ENCODE data around the gene TSPAN13. TPM values are rescaled to one million over a fixed set of nuclear protein-coding genes. Genes with fewer than 3 reads are reported as not detected.

Gene TSPAN13
- 3.4 TPM for polyA plus RNA-seq (2012; ENCODE audit: insufficient read depth, insufficient read length, low read depth)

- peak; percentile 93 for DNase-seq
- Histone ChIP-seq H3K4me3 (ENCODE audit: low read depth, low read length) (peak within 1 kb of the TSS; percentile 82), H3K4me1 (0 out of 2 replicates have a peak, but pooled peaks cover 2% of the 10 kb centered on the region), H3K9me3 (no peaks in the 10 kb centered on the region), H3K27me3 (no peaks in the 10 kb centered on the region), H3K36me3 (no peaks in the 10 kb centered on the region)
- TF ChIP-seq CTCF (IDR thresholded peaks at IDR 0.05; ENCODE audit: low read depth, low read length), result no peak
These were observed at the start of gene TSPAN13 for GRCh38 chr7:16753102-16753931. TSPAN13 (plus strand) TSS chr7:16753755; CDS start chr7:16753968, 213 bp downstream.

- TF ChIP-seq CTCF (IDR thresholded peaks at IDR 0.05; ENCODE audit: low read depth, low read length), result no peak
- Histone ChIP-seq H3K4me3 (ENCODE audit: low read depth, low read length) (no peak overlapping the region), H3K36me3 (peaks cover 41% of the 10 kb centered on the region), H3K4me1 (no peaks in the 10 kb centered on the region), H3K9me3 (no peaks in the 10 kb centered on the region), H3K27me3 (no peaks in the 10 kb centered on the region)
- no peak for DNase-seq
These were observed 45.0 kb upstream of the TSPAN13 start for GRCh38 chr7:16708511-16708910.

GRCh38 chr7:16708980-16709379 lies 44.6 kb upstream of the TSPAN13 start:
- H3K27me3 ChIP-seq, result no peaks in the 10 kb centered on the region
- no peak overlapping the region for H3K4me3 ChIP-seq (ENCODE audit: low read depth, low read length)
- peaks cover 37% of the 10 kb centered on the region for H3K36me3 ChIP-seq
- no peak for TF ChIP-seq CTCF (IDR thresholded peaks at IDR 0.05; ENCODE audit: low read depth, low read length)
- no peaks in the 10 kb centered on the region for H3K4me1 ChIP-seq
- H3K9me3 ChIP-seq, result no peaks in the 10 kb centered on the region
- no peak for DNase-seq

GRCh38 chr7:16710651-16711050 lies 42.9 kb upstream of the TSPAN13 start:
- DNase-seq, result no peak
- Histone ChIP-seq H3K9me3 (no peaks in the 10 kb centered on the region), H3K4me1 (no peaks in the 10 kb centered on the region), H3K27me3 (no peaks in the 10 kb centered on the region), H3K36me3 (peaks cover 24% of the 10 kb centered on the region), H3K4me3 (ENCODE audit: low read depth, low read length) (no peak overlapping the region)
- no peak for TF ChIP-seq CTCF (IDR thresholded peaks at IDR 0.05; ENCODE audit: low read depth, low read length)

GRCh38 chr7:16711730-16712129 lies 41.8 kb upstream of the TSPAN13 start:
- no peaks in the 10 kb centered on the region for H3K27me3 ChIP-seq
- H3K4me1 ChIP-seq, result no peaks in the 10 kb centered on the region
- peaks cover 15% of the 10 kb centered on the region for H3K36me3 ChIP-seq
- no peaks in the 10 kb centered on the region for H3K9me3 ChIP-seq
- TF ChIP-seq CTCF (IDR thresholded peaks at IDR 0.05; ENCODE audit: low read depth, low read length), result no peak
- H3K4me3 ChIP-seq (ENCODE audit: low read depth, low read length), result no peak overlapping the region
- no peak for DNase-seq

GRCh38 chr7:16712916-16713315 lies 40.6 kb upstream of the TSPAN13 start:
- no peak for DNase-seq
- TF ChIP-seq CTCF (IDR thresholded peaks at IDR 0.05; ENCODE audit: low read depth, low read length), result no peak
- Histone ChIP-seq H3K4me1 (no peaks in the 10 kb centered on the region), H3K9me3 (no peaks in the 10 kb centered on the region), H3K4me3 (ENCODE audit: low read depth, low read length) (no peak overlapping the region), H3K27me3 (no peaks in the 10 kb centered on the region), H3K36me3 (peaks cover 6% of the 10 kb centered on the region; the same call in 1 of the 2 replicates)

Data from BE2C (cell line).